ENCODE measurements around the gene RBBP7.

RBBP7 gene

GRCh38 chrX:16825264-16826035 lies 44.7 kb downstream of the RBBP7 start:
- no peak for DNase-seq

GRCh38 chrX:16822723-16823122 lies 47.4 kb downstream of the RBBP7 start:
- DNase-seq, result no peak

- no peak for DNase-seq
Measured at GRCh38 chrX:16819634-16820033, 50.5 kb downstream of the RBBP7 start.

GRCh38 chrX:16814597-16814996 lies 55.6 kb downstream of the RBBP7 start:
- DNase-seq, result no peak

GRCh38 chrX:16807976-16808542 lies 62.1 kb downstream of the RBBP7 start:
- DNase-seq, result no peak

GRCh38 chrX:16807548-16807947 lies 62.6 kb downstream of the RBBP7 start:
- no peak for DNase-seq

- no peak for DNase-seq
Measured at GRCh38 chrX:16804923-16805464, 65.2 kb downstream of the RBBP7 start.

- no peak for DNase-seq
Measured at GRCh38 chrX:16797841-16798240, 72.3 kb downstream of the RBBP7 start.

- no peak for DNase-seq
Measured at GRCh38 chrX:16797358-16797757, 72.8 kb downstream of the RBBP7 start.

- no peak for DNase-seq
Measured at GRCh38 chrX:16796298-16796697, 73.9 kb downstream of the RBBP7 start.
